Activated T-helper 17 cell treated with anti-CD3 and anti-CD28 coated beads, Interleukin-2, amount 50 U/mL, for 72 hours (primary cell): ENCODE results near the gene ENOX1. TPM values are rescaled to one million over a fixed set of nuclear protein-coding genes. Genes with fewer than 3 reads are reported as not detected.
A peak's percentile ranks its signal among the peaks of the same experiment; 100 is the strongest.

Experiments
- ATAC-seq: fragments of 150-1000 bp; cut with Tn5 transposase; replicated peaks from 2 replicates; pipeline ENCODE4 v1.10.0; 2021; ENCODE audit warnings: mild to moderate bottlenecking, moderate library complexity
- H3K27ac Mint-ChIP-seq: one replicate; pipeline ENCODE4 v1.8.0; 2022; ENCODE audit warnings: mixed read lengths
- H3K27me3 Mint-ChIP-seq: one replicate; pipeline ENCODE4 v1.8.0; 2022; ENCODE audit warnings: mixed read lengths
- H3K36me3 Mint-ChIP-seq: one replicate; pipeline ENCODE4 v1.8.0; 2022; ENCODE audit warnings: low read depth, mild to moderate bottlenecking, mixed read lengths
- H3K4me1 Mint-ChIP-seq: one replicate; pipeline ENCODE4 v1.8.0; 2022; ENCODE audit warnings: mixed read lengths
- H3K4me3 Mint-ChIP-seq: one replicate; pipeline ENCODE4 v1.8.0; 2022; ENCODE audit warnings: mild to moderate bottlenecking, mixed read lengths
- H3K9me3 Mint-ChIP-seq: one replicate; pipeline ENCODE4 v1.8.0; 2022; ENCODE audit warnings: mixed read lengths
- total RNA-seq, 2 donors: library from RNA; stranded (reverse); gene quantifications; one replicate each; pipeline ENCODE4 v1.2.3, GENCODE V29; 2022

The ENOX1 gene
- total RNA-seq, 2 donors from 2014 or later, result 1.7 TPM; not detected in 1

DNA sequence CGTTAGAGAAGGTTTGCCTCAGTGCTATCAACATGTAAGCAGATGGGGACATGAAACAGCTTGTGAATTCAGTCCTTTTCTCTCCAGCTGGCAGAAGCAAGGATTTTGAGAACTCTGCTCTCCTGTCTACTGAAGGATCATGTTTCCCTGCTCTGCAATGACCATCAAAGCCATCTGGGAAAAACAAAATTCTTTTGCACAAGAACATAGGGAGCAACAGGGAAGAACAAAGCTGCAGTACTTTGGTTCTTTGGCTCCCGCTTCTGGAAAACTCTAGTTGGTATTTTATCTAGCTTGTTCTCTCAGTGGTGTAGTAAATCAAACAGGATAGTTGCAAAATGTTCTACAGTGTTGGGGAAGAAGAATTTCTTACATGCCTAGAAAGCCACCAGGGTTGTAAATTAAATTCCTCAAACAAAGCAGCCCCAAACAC lies 270.4 kb downstream of the ENOX1 start:
- H3K9me3 Mint-ChIP-seq, result no peaks in the 10 kb centered on the region
- ATAC-seq, result no peak
- no peak overlapping the region for H3K4me3 Mint-ChIP-seq
- no peaks in the 10 kb centered on the region for H3K27me3 Mint-ChIP-seq
- no peaks in the 10 kb centered on the region for H3K4me1 Mint-ChIP-seq
- no peaks in the 10 kb centered on the region for H3K36me3 Mint-ChIP-seq
- no peak overlapping the region for H3K27ac Mint-ChIP-seq

DNA sequence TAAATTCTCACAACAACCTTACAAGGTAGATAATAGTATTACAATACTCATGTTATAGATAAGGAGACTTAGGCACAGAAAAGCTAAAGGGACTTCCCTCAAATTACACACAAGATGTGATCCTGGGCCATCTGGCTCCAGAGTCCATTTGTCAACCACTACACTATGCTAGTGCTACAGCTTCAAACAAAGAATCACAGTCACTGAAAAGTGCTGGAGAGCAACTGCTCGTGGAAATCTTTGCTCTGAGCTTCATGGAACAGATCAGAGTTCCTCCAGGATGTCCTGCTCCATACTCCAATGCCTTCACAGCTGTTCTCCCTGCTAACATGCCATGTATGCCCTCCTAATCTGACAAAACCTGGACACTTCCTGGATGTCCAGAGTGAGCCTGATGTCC lies 271.2 kb downstream of the ENOX1 start:
- H3K27me3 Mint-ChIP-seq, result no peaks in the 10 kb centered on the region
- H3K36me3 Mint-ChIP-seq, result no peaks in the 10 kb centered on the region
- H3K4me1 Mint-ChIP-seq, result no peaks in the 10 kb centered on the region
- no peaks in the 10 kb centered on the region for H3K9me3 Mint-ChIP-seq
- H3K27ac Mint-ChIP-seq, result no peak overlapping the region
- ATAC-seq, result no peak
- H3K4me3 Mint-ChIP-seq, result no peak overlapping the region

DNA sequence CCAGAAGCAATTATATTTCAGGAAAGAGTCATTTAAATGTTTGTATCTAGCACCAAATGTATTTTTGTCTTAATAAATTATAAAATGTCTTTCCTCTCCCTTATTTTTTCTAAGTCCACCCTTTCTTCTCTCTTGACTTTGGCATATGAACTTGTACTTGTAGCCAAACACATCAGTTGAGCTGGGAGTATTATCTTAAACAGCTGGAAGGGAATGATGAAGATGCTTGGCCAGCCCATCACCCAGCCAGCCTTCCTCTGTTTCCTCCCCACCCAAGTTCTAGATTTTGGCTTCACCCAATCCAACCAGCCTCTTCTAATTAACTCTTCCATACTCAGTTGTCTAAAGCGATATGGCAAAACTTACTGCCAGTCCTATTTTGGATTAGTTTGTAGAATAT lies 272.5 kb downstream of the ENOX1 start:
- H3K27ac Mint-ChIP-seq, result no peak overlapping the region
- H3K27me3 Mint-ChIP-seq, result no peaks in the 10 kb centered on the region
- ATAC-seq, result no peak
- no peak overlapping the region for H3K4me3 Mint-ChIP-seq
- no peaks in the 10 kb centered on the region for H3K4me1 Mint-ChIP-seq
- no peaks in the 10 kb centered on the region for H3K9me3 Mint-ChIP-seq
- H3K36me3 Mint-ChIP-seq, result no peaks in the 10 kb centered on the region

DNA sequence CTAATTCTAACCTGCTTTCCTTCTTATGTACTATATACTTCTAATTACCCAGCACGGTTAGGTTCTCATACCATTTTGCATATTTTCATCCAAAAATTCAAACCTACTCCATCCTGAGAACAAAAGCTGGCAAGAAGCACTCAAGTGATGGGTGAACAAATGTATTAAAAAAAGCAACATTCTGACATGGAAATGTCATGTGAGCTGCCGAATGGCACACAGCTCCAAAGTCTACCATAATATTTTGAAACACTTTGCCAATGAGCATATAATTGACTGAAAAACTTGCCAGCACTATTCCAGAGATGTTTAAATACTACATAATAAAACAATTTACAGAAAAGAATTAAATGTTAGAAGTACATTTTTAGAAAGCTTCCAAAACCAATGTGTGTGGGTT lies 274.6 kb downstream of the ENOX1 start:
- no peak overlapping the region for H3K4me3 Mint-ChIP-seq
- no peaks in the 10 kb centered on the region for H3K36me3 Mint-ChIP-seq
- no peak overlapping the region for H3K27ac Mint-ChIP-seq

DNA sequence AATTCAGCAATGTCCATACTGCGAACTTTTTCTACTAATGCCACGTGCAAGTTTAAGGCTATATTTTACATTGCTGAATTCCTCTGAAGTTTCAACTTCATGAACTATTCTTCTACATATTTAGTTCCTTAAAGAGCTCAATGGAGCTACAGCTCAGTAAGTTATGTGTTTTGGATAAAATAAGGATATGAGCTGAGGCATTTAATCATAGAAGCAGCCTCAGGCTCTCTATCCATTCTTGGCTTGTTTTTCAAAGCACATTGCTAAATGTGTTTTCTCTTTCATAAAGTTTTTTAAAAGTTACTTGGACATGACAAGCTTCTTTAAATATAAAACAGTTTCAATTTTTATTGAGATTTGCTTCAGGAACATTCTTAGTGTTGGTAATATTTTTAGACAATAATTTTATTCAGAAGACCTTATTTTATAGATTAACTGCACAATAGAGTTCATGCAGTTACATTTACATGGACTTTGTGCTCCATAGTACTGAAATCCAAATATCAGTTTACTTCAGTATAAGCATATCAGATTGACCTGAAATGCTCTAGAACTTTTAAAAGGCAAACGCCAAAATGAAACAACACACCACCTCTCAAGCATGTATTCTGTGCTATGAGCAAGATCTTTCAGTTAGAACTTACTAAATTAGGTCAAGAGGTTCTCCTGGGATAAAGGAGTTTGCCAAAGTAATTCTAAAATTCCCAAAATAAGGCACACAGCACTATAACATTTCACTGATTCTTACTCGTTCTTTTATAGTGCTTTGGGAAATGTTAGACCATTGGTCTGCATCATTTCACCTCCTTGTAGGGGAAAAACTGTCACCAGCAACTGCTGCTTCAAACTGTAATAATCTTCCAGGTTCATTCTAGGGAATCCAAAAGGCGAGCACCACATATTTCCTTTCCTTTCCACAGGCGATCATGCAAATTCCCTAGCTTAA lies 275.5 kb downstream of the ENOX1 start:
- ATAC-seq, result no peak
- Mint-ChIP-seq H3K4me3 (no peak overlapping the region), H3K4me1 (no peaks in the 10 kb centered on the region), H3K27ac (no peak overlapping the region), H3K36me3 (no peaks in the 10 kb centered on the region), H3K9me3 (no peaks in the 10 kb centered on the region), H3K27me3 (no peaks in the 10 kb centered on the region)

More for the DNA sequence above, 274.6 kb downstream of the ENOX1 start:
- ATAC-seq, result no peak
- H3K9me3 Mint-ChIP-seq, result no peaks in the 10 kb centered on the region
- H3K27me3 Mint-ChIP-seq, result no peaks in the 10 kb centered on the region
- no peaks in the 10 kb centered on the region for H3K4me1 Mint-ChIP-seq

DNA sequence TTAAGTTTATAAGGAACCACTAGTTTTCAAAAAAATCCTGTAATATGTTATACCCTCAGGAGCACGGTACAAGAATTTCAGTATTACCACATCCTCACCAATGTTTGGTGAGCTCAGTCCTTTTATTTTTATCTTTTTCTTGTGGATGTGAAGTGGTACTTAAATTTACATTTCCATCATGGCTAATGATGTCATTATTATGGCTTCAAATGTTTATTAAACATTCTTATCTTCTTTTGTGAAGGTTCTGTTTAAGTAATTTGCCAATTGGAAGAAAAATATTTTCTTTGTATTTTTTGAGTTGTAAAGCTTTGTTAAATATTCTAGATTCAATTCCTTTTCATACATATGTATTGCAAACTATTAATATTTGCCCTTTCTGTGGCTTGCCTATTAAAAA lies 291.0 kb downstream of the ENOX1 start:
- Mint-ChIP-seq H3K9me3 (peaks cover 5% of the 10 kb centered on the region), H3K27ac (no peak overlapping the region), H3K4me1 (no peaks in the 10 kb centered on the region), H3K36me3 (no peaks in the 10 kb centered on the region), H3K27me3 (peaks cover 9% of the 10 kb centered on the region), H3K4me3 (no peak overlapping the region)
- ATAC-seq, result no peak

DNA sequence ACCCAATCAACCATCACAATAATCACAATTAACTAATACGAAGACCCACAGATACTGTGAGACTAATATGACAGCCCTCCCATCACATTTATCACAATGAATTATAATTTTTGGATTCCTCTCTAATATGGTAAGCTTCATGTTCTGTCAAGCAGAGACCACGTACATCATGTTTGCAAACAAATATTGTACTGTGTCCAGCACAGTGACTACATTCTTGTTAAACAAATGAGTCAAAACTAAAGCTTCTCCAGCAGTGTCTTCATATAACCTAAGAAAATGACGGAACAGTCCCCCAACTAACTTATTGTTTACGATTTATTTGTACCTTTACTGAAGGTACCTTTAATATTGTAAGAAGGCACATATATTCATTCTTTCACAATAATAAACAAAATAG lies 292.6 kb downstream of the ENOX1 start:
- H3K4me1 Mint-ChIP-seq, result no peaks in the 10 kb centered on the region
- no peaks in the 10 kb centered on the region for H3K27me3 Mint-ChIP-seq
- H3K27ac Mint-ChIP-seq, result no peak overlapping the region
- H3K9me3 Mint-ChIP-seq, result no peaks in the 10 kb centered on the region
- no peak overlapping the region for H3K4me3 Mint-ChIP-seq
- no peaks in the 10 kb centered on the region for H3K36me3 Mint-ChIP-seq
- no peak for ATAC-seq

DNA sequence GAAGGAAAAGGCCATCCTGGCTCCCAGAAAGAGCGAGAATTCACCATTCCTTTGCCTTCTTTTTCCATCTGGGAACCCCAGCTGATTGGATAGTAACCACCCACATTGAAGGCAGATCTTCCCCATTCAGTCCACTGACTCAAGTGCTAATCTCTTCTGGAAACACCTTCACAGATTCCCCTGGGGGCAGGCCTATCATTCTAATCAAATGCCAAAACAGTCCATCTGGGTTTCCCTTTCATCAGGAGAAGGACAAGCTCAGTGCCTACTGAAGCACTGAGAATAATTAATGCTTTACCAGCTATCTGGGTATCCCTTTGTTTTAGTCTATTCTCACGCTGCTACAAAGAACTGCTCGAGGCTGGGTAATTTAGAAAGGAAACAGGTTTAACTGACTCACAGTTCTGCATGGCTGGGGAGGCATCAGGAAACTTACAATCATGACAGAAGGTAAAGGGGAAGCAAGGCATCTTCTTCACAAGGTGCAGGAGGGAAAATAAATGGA lies 293.2 kb downstream of the ENOX1 start:
- no peaks in the 10 kb centered on the region for H3K4me1 Mint-ChIP-seq
- H3K9me3 Mint-ChIP-seq, result peaks cover 4% of the 10 kb centered on the region
- no peak for ATAC-seq
- peaks cover 4% of the 10 kb centered on the region for H3K27me3 Mint-ChIP-seq
- no peaks in the 10 kb centered on the region for H3K36me3 Mint-ChIP-seq
- no peak overlapping the region for H3K4me3 Mint-ChIP-seq
- H3K27ac Mint-ChIP-seq, result no peak overlapping the region

DNA sequence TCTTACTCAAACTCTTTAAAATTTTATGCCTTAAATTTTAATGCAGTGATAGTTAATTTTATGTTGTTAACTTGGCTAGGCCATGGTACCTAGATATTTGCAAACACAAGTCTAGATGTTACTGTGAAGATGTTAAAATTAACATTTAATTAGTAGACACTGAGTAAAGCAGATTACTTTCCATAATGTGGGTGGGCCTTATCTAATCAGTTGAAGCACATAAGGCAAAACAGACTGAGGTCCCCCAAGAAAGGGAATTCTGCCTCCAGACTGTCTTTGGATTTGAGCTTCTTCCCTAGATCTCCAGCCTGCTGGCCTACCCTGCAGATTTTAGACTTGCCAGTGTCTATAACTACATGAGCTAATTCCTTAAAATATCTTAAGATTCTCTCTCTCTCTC lies 294.0 kb downstream of the ENOX1 start:
- no peak overlapping the region for H3K27ac Mint-ChIP-seq
- H3K4me1 Mint-ChIP-seq, result no peaks in the 10 kb centered on the region
- H3K27me3 Mint-ChIP-seq, result peaks cover 5% of the 10 kb centered on the region
- peaks cover 4% of the 10 kb centered on the region for H3K9me3 Mint-ChIP-seq
- no peak for ATAC-seq
- H3K4me3 Mint-ChIP-seq, result no peak overlapping the region
- H3K36me3 Mint-ChIP-seq, result no peaks in the 10 kb centered on the region

DNA sequence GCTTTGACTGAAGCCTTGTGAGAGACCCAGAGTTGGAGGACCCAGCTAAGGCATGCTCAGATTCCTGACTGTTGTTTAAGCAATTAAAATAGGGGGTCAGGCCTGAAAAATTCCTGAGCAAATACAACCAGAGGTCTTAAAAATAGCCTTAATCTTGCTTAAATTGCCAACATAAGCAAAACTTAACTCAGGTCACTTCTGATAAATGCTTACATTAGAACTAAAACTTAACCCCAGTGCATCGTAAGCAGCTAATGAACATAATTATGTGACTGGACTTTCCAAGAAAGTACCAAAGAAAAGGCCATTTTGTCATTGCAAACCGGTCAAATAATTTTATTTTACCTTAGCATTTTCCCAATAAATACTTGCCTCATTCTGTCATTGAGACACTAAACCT lies 294.5 kb downstream of the ENOX1 start:
- no peaks in the 10 kb centered on the region for H3K4me1 Mint-ChIP-seq

DNA sequence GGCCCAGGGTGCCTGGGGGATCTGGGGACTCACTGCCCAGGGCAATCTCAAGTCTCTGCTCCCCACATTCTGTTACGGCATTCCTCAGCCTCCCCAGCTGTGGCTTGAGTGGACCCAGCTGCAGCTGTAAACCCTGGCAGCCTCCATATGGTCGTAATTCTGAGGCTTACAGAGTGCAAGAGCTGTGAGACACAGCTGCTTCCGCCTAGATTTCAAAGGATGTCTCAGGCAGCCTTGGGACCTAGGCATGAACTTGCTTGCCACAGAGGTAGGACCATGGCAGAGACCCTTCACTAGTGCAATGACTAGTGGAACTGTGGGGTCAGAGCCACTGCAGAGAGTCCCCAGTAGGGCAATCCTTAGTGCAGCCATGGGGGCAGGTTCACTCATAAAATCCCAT lies 297.5 kb downstream of the ENOX1 start:
- no peaks in the 10 kb centered on the region for H3K36me3 Mint-ChIP-seq
- H3K27me3 Mint-ChIP-seq, result peaks cover 5% of the 10 kb centered on the region
- ATAC-seq, result no peak
- H3K9me3 Mint-ChIP-seq, result peaks cover 4% of the 10 kb centered on the region
- H3K4me1 Mint-ChIP-seq, result peaks cover 5% of the 10 kb centered on the region
- no peak overlapping the region for H3K4me3 Mint-ChIP-seq
- no peak overlapping the region for H3K27ac Mint-ChIP-seq

More for the DNA sequence above, 294.5 kb downstream of the ENOX1 start:
- no peak overlapping the region for H3K4me3 Mint-ChIP-seq
- no peak for ATAC-seq
- H3K27me3 Mint-ChIP-seq, result peaks cover 5% of the 10 kb centered on the region
- H3K9me3 Mint-ChIP-seq, result peaks cover 4% of the 10 kb centered on the region
- H3K36me3 Mint-ChIP-seq, result no peaks in the 10 kb centered on the region
- no peak overlapping the region for H3K27ac Mint-ChIP-seq

DNA sequence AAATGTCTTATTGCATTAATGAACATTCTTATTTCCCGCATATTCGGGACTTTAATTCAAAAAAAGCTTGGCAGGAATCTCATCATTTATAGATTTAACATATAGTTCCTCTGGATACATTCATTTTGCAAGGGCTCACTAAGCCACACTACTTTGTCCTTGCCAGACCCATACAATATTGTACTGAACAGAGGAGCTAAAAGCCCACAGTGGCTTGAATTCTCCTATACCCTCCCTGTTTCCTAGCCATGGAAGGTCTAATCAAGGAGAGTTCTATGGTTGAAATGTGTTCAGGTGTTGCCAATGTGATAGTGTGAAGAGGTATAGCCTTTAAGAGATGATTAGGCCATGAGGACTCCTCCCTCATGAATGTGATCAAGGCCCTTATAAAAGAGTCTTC lies 298.9 kb downstream of the ENOX1 start:
- no peak for ATAC-seq
- H3K4me3 Mint-ChIP-seq, result no peak overlapping the region
- peaks cover 5% of the 10 kb centered on the region for H3K4me1 Mint-ChIP-seq
- no peak overlapping the region for H3K27ac Mint-ChIP-seq
- no peaks in the 10 kb centered on the region for H3K36me3 Mint-ChIP-seq
- H3K9me3 Mint-ChIP-seq, result peaks cover 4% of the 10 kb centered on the region
- peaks cover 5% of the 10 kb centered on the region for H3K27me3 Mint-ChIP-seq

DNA sequence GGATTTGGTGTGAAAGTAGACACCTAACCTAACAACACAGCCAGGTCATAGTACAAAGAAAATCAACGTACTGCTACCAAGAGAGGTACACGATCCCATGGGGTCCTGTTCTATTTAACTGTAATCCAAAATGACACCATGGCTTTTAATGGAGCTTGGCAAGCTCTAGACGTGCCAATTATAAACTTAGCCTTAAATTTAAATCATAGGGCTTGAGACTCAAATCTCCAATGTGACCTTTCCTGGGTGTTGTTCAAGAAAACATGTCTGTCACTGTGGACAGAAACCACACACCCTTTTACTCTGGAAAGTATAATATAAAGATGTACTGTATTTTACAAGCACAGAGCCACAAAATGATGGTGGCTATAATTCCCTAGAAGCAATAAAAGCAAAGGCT lies 299.3 kb downstream of the ENOX1 start:
- H3K4me3 Mint-ChIP-seq, result no peak overlapping the region
- H3K4me1 Mint-ChIP-seq, result peaks cover 5% of the 10 kb centered on the region
- no peak overlapping the region for H3K27ac Mint-ChIP-seq
- ATAC-seq, result no peak
- H3K9me3 Mint-ChIP-seq, result peaks cover 4% of the 10 kb centered on the region
- no peaks in the 10 kb centered on the region for H3K36me3 Mint-ChIP-seq
- H3K27me3 Mint-ChIP-seq, result peaks cover 5% of the 10 kb centered on the region

DNA sequence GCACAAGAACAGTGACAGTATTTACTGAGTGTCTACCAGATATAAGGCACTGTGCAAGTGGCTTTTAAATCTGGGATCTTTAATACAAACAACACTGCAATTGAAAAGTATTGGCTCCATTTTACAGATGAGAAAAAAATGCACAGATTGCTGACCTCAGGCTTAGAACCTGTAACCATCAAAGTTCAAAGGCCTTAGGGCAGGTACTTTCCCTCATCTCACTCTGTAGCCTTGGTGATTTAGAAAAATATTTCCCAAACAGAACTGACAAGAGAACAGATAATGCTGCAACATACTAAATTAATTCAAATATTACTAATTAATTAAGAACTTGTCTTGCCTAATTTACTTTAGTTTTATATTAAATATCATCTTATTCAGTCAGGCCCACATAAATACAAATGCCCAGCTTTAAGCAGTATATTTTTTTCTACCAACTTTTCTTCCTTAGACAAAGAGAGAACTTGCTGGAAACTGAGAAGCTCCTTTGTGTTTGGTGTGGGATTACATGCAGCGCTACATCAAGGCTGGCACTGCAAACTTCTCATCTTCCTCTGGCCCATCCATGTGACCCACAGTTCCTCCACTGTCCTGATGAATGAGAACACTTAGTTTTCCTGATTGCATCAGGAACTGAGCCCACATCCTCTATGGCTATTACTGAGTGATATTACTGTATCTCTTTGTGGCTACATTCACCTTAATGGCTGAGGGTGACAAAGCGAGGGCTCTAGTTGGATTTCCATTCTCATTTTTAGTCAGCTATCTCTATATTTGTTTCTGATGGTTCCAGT lies 302.1 kb downstream of the ENOX1 start:
- Mint-ChIP-seq H3K27me3 (peaks cover 5% of the 10 kb centered on the region), H3K36me3 (no peaks in the 10 kb centered on the region), H3K4me1 (peaks cover 5% of the 10 kb centered on the region), H3K27ac (no peak overlapping the region), H3K9me3 (peaks cover 4% of the 10 kb centered on the region), H3K4me3 (no peak overlapping the region)
- ATAC-seq, result peak; percentile 39

DNA sequence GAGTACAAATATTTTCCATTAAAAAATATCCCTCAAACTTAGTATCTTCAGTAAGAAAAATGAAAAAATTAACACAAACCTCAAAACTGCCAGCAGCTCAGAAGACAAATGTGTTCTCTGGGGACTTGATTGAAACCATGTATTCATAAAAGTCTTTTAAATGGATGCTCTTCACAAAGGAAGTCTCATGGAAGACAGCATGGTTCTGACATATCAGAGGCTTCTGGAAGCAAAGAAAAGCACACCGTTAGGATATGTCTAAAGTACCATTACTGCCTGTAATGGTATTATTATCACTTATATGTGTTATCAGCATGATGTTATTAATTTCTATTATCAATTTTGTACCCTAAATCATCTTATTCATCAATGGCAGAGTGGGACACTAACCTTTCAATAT lies 302.8 kb downstream of the ENOX1 start:
- Mint-ChIP-seq H3K4me3 (no peak overlapping the region), H3K27ac (no peak overlapping the region), H3K27me3 (peaks cover 5% of the 10 kb centered on the region), H3K36me3 (no peaks in the 10 kb centered on the region), H3K4me1 (peaks cover 5% of the 10 kb centered on the region), H3K9me3 (peaks cover 4% of the 10 kb centered on the region)
- no peak for ATAC-seq
